SK-N-SH (cell line): ENCODE measurements around the gene DGUOK. TPM values are rescaled to one million over a fixed set of nuclear protein-coding genes. Genes with fewer than 3 reads are reported as not detected.
"Not testable (repeated sequence)": the region's sequence is repeated elsewhere in the genome, so short reads cannot be mapped to it uniquely, and the experiment has no call there.

ENCODE experiments used
- CTCF ChIA-PET: fragments of 300-600, 350-600 bp; formaldehyde crosslinking; extraction: SDS; loops from one replicate; lab custom pipeline; 2021; lab: Yijun Ruan, JAX
- POLR2A ChIA-PET: fragments of 350-600 bp; sonication (Branson Sonifier 250); formaldehyde crosslinking; extraction: SDS; loops from one replicate; lab custom pipeline; 2020; ENCODE audit warnings: antibody characterized with exemption, inconsistent platforms; lab: Yijun Ruan, JAX
- DNase-seq: peaks from one replicate; pipeline ENCODE4 v3.0.0; 2012
- H2AFZ ChIP-seq: fragments of 200-600 bp; sonication (generic); 2 replicates; pipeline ENCODE4 v1.8.1; 2016; ENCODE audit warnings: antibody characterized with exemption, mild to moderate bottlenecking, low read depth
- H3F3A ChIP-seq: fragments of 200-600 bp; sonication (generic); replicated peaks from 2 replicates; pipeline ENCODE3; 2016; ENCODE audit warnings: antibody characterized with exemption, mild to moderate bottlenecking; ENCODE audit not compliant: insufficient read depth
- H3K27ac ChIP-seq, 2 experiments: fragments of 200-500 bp in 1 of 2; fragments of 200-600 bp in 1 of 2; sonication (Bioruptor generic) in 1 of 2; sonication (generic), shearing (Covaris generic) in 1 of 2; 2 replicates each; pipeline versions ENCODE4 v1.5.1 to v1.6.1; 2014 to 2016; ENCODE audit warnings: low read depth in 2 of 2, inconsistent platforms in 1 of 2, low read length in 1 of 2, mild to moderate bottlenecking in 1 of 2, mixed read lengths in 1 of 2
- H3K27me3 ChIP-seq: fragments of 200-600 bp; sonication (generic), shearing (Covaris generic); 2 replicates; pipeline ENCODE4 v1.6.1; 2016; ENCODE audit warnings: mixed run types; ENCODE audit not compliant: insufficient read depth
- H3K36me3 ChIP-seq, 2 experiments: fragments of 200-500 bp in 1 of 2; fragments of 200-600 bp in 1 of 2; sonication (Bioruptor generic) in 1 of 2; sonication (generic) in 1 of 2; replicated peaks in 1 of 2; 2 replicates each; pipeline versions ENCODE3 to v1.5.1; 2014 to 2016; ENCODE audit warnings: low read length in 1 of 2, mild to moderate bottlenecking in 1 of 2; ENCODE audit not compliant: insufficient read depth in 2 of 2, control insufficient read depth in 1 of 2
- H3K4me1 ChIP-seq, 2 experiments: fragments of 200-500 bp in 1 of 2; fragments of 200-600 bp in 1 of 2; sonication (Bioruptor generic) in 1 of 2; sonication (generic), shearing (Covaris generic) in 1 of 2; 2 replicates each; pipeline versions ENCODE4 v1.5.1 to v1.6.1; 2014 to 2016; ENCODE audit warnings: low read depth in 1 of 2, low read length in 1 of 2, mixed run types in 1 of 2; ENCODE audit not compliant: insufficient read depth in 2 of 2, control insufficient read depth in 1 of 2
- H3K4me2 ChIP-seq: fragments of 200-600 bp; sonication (generic), shearing (Covaris generic); 2 replicates; pipeline ENCODE4 v1.6.1; 2017; ENCODE audit warnings: mixed run types
- H3K4me3 ChIP-seq, 2 experiments: fragments of 200-500 bp in 1 of 2; fragments of 200-600 bp in 1 of 2; sonication (Bioruptor generic) in 1 of 2; sonication (generic), shearing (Covaris generic) in 1 of 2; 2 replicates each; pipeline versions ENCODE4 v1.5.1 to v1.8.1; 2014 to 2016; ENCODE audit warnings: low read depth in 2 of 2, inconsistent platforms in 1 of 2, low read length in 1 of 2, mild to moderate bottlenecking in 1 of 2, mixed read lengths in 1 of 2, moderate library complexity in 1 of 2
- H3K79me2 ChIP-seq: fragments of 200-600 bp; sonication (generic); 2 replicates; pipeline ENCODE4 v1.8.1; 2017; ENCODE audit warnings: mild to moderate bottlenecking; ENCODE audit not compliant: insufficient read depth
- H3K9ac ChIP-seq: fragments of 200-600 bp; sonication (generic); 2 replicates; pipeline ENCODE4 v1.6.1; 2017; ENCODE audit warnings: mixed run types
- H3K9me2 ChIP-seq: fragments of 200-600 bp; sonication (generic); 2 replicates; pipeline ENCODE4 v1.6.1; 2017; ENCODE audit warnings: mixed run types
- H3K9me3 ChIP-seq: fragments of 200-600 bp; sonication (generic); 2 replicates; pipeline ENCODE4 v1.6.1; 2017; ENCODE audit warnings: mixed run types, mild to moderate bottlenecking, moderate library complexity
- H4K20me1 ChIP-seq: fragments of 200-600 bp; sonication (generic); 2 replicates; pipeline ENCODE4 v1.6.1; 2017; ENCODE audit warnings: mild to moderate bottlenecking, mixed run types; ENCODE audit not compliant: insufficient read depth
- ELF1 ChIP-seq: IDR thresholded peaks from 2 replicates; pipeline ENCODE4 v1.4.0; 2012
- EP300 ChIP-seq, 2 experiments: IDR thresholded peaks; 2 replicates each; pipeline versions ENCODE4 v1.4.0 to v1.6.1; 2012; ENCODE audit warnings: borderline replicate concordance in 1 of 2, low read depth in 1 of 2, low read length in 1 of 2
- EZH2phosphoT487 ChIP-seq: fragments of 200-600 bp; sonication (generic); IDR thresholded peaks from 2 replicates; pipeline ENCODE4 v1.6.1; 2017; ENCODE audit warnings: low read depth, mixed run types, mild to moderate bottlenecking, antibody characterized with exemption, moderate library complexity, borderline replicate concordance
- FOSL2 ChIP-seq: IDR thresholded peaks from 2 replicates; pipeline ENCODE4 v1.4.0; 2012; ENCODE audit warnings: low read depth, mild to moderate bottlenecking, moderate library complexity, borderline replicate concordance
- GATA2 ChIP-seq: sonication (generic); formaldehyde crosslinking; IDR thresholded peaks from 2 replicates; pipeline ENCODE4 v1.5.0; 2020; ENCODE audit warnings: mild to moderate bottlenecking, missing genetic modification reagents
- JUND ChIP-seq: IDR thresholded peaks from 2 replicates; pipeline ENCODE4 v1.4.0; 2012
- POLR2AphosphoS5 ChIP-seq: IDR thresholded peaks from 2 replicates; pipeline ENCODE4 v1.6.1; 2012; ENCODE audit warnings: low read depth, low read length
- RAD21 ChIP-seq: IDR thresholded peaks from 2 replicates; pipeline ENCODE4 v1.6.1; 2012; ENCODE audit warnings: mild to moderate bottlenecking, low read length
- RCOR1 ChIP-seq: fragments of 150-350 bp; IDR thresholded peaks from 2 replicates; pipeline ENCODE4 v1.6.1; 2017; ENCODE audit warnings: antibody characterized with exemption, low read length
- RFX5 ChIP-seq: IDR thresholded peaks from 2 replicates; pipeline ENCODE4 v1.6.1; 2012; ENCODE audit warnings: mild to moderate bottlenecking, improper control_type of control experiment, low read length
- RXRA ChIP-seq: IDR thresholded peaks from 2 replicates; pipeline ENCODE4 v1.4.0; 2012; ENCODE audit warnings: low read depth, mild to moderate bottlenecking, borderline replicate concordance
- SMC3 ChIP-seq: IDR thresholded peaks from 2 replicates; pipeline ENCODE4 v1.6.1; 2012; ENCODE audit warnings: low read depth, low read length, improper control_type of control experiment
- USF1 ChIP-seq: IDR thresholded peaks from 2 replicates; pipeline ENCODE4 v1.4.0; 2012; ENCODE audit warnings: low read depth, borderline replicate concordance
- WGBS: methylation state at CpG from one replicate; pipeline ENCODE4 v1.1.6; 2017; ENCODE audit warnings: low lambda C conversion rate; 5-methylcytosine and 5-hydroxymethylcytosine counted together
- polyA plus RNA-seq, 3 experiments: library from polyadenylated mRNA; depleted of rRNA; stranded (reverse); fragments of >200 nt; gene quantifications; 2 replicates each; pipeline ENCODE4 v1.2.3, GENCODE V29; 2012
- TF ChIP-seq, protein P1 (sequence below): IDR thresholded peaks from 2 replicates; pipeline ENCODE4 v1.4.0; 2012; ENCODE audit warnings: low read depth, borderline replicate concordance
- TF ChIP-seq, protein P2 (sequence below): fragments of 150-350 bp; IDR thresholded peaks from 2 replicates; pipeline ENCODE4 v1.6.1; 2016; ENCODE audit warnings: mild to moderate bottlenecking, low read depth, low read length

The DGUOK gene
- polyA plus RNA-seq, 1 of the 3 experiments (the other 2 are of a cell fraction), result 122 TPM

GRCh38 chr2:73877071-73877802 lies 49.4 kb upstream of the DGUOK start:
- Histone ChIP-seq H3K27me3 (no peaks in the 10 kb centered on the region), H3K4me3 (no peak overlapping the region), H3K9ac (no peak overlapping the region), H3K4me1 (no peaks in the 10 kb centered on the region), H3K27ac (no peak overlapping the region), H3K9me3 (no peaks in the 10 kb centered on the region), H3F3A (no peaks in the 10 kb centered on the region), H3K4me2 (no peak overlapping the region), H3K79me2 (no peaks in the 10 kb centered on the region), H3K9me2 (no peaks in the 10 kb centered on the region), H4K20me1 (no peaks in the 10 kb centered on the region), H3K36me3 (no peaks in the 10 kb centered on the region), H2AFZ (no peak overlapping the region)
- no peak for DNase-seq
- TF ChIP-seq RAD21 (no peak), FOSL2 (no peak), EP300 (IDR thresholded peaks at IDR 0.05; ENCODE audit: borderline replicate concordance in 1 of 2, low read depth in 1 of 2, low read length in 1 of 2) (no peak)
- WGBS, result 34% methylated on average over 9 of the region's 9 CpGs
- ChIA-PET CTCF (interaction anchor here (1.0 kb wide), 1 partner anchor 19 kb away, joined by 3 read pairs; no protein-coding TSS in a partner anchor), POLR2A (no interaction called here)

GRCh38 chr2:73877984-73878383 lies 48.7 kb upstream of the DGUOK start:
- H3K9me2 ChIP-seq, H3K36me3 ChIP-seq, H3K27ac ChIP-seq, H4K20me1 ChIP-seq, H2AFZ ChIP-seq, H3K9ac ChIP-seq, DNase-seq, H3K79me2 ChIP-seq, H3K4me1 ChIP-seq, H3K4me2 ChIP-seq, POLR2A ChIA-PET, H3K9me3 ChIP-seq, H3F3A ChIP-seq, H3K4me3 ChIP-seq, H3K27me3 ChIP-seq: not testable (repeated sequence)
- 84% methylated on average over 5 of the region's 5 CpGs for WGBS
- CTCF ChIA-PET, result interaction anchor here (1.0 kb wide), 1 partner anchor 18 kb away, joined by 3 read pairs; no protein-coding TSS in a partner anchor

- H3K36me3 ChIP-seq, result no peaks in the 10 kb centered on the region
- no peak overlapping the region for H3K4me3 ChIP-seq
- no peaks in the 10 kb centered on the region for H3K9me2 ChIP-seq
- DNase-seq, result no peak
- no peaks in the 10 kb centered on the region; the same call in 1 of the 2 replicates for H3K27me3 ChIP-seq
- TF ChIP-seq, protein P1, sequence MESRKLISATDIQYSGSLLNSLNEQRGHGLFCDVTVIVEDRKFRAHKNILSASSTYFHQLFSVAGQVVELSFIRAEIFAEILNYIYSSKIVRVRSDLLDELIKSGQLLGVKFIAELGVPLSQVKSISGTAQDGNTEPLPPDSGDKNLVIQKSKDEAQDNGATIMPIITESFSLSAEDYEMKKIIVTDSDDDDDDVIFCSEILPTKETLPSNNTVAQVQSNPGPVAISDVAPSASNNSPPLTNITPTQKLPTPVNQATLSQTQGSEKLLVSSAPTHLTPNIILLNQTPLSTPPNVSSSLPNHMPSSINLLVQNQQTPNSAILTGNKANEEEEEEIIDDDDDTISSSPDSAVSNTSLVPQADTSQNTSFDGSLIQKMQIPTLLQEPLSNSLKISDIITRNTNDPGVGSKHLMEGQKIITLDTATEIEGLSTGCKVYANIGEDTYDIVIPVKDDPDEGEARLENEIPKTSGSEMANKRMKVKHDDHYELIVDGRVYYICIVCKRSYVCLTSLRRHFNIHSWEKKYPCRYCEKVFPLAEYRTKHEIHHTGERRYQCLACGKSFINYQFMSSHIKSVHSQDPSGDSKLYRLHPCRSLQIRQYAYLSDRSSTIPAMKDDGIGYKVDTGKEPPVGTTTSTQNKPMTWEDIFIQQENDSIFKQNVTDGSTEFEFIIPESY, result no peak
- no peak for TF ChIP-seq POLR2AphosphoS5
- TF ChIP-seq USF1, result no peak
- no peak for TF ChIP-seq ELF1
- TF ChIP-seq RFX5, result no peak
- no peak for TF ChIP-seq SMC3
- TF ChIP-seq RCOR1, result no peak
- TF ChIP-seq EZH2phosphoT487, result no peak
- no peak for TF ChIP-seq GATA2 (CRISPR knock-in tag)
- TF ChIP-seq RXRA, result no peak
- TF ChIP-seq, protein P2, sequence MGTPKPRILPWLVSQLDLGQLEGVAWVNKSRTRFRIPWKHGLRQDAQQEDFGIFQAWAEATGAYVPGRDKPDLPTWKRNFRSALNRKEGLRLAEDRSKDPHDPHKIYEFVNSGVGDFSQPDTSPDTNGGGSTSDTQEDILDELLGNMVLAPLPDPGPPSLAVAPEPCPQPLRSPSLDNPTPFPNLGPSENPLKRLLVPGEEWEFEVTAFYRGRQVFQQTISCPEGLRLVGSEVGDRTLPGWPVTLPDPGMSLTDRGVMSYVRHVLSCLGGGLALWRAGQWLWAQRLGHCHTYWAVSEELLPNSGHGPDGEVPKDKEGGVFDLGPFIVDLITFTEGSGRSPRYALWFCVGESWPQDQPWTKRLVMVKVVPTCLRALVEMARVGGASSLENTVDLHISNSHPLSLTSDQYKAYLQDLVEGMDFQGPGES, result no peak
- TF ChIP-seq JUND, result no peak
- no peak overlapping the region for H3K4me2 ChIP-seq
- H3K9ac ChIP-seq, result no peak overlapping the region
- ChIA-PET CTCF (interaction anchor here (0.6 kb wide), 1 partner anchor 61 kb away, joined by 3 read pairs; no protein-coding TSS in a partner anchor), POLR2A (no interaction called here)
- no peaks in the 10 kb centered on the region for H4K20me1 ChIP-seq
- H2AFZ ChIP-seq, result no peak overlapping the region
- H3K79me2 ChIP-seq, result no peaks in the 10 kb centered on the region
- H3K4me1 ChIP-seq, result no peaks in the 10 kb centered on the region
- no peaks in the 10 kb centered on the region for H3K9me3 ChIP-seq
- H3F3A ChIP-seq, result no peaks in the 10 kb centered on the region
- H3K27ac ChIP-seq, result no peak overlapping the region
- WGBS, result 35% methylated on average over 2 of the region's 2 CpGs
Measured at GRCh38 chr2:73885406-73885805, 41.3 kb upstream of the DGUOK start.
